HFFc6 (cell line): ENCODE measurements around the gene PLAAT3. TPM values are rescaled to one million over a fixed set of nuclear protein-coding genes. Genes with fewer than 3 reads are reported as not detected.

Experiments
- DNase-seq: peaks from one replicate; pipeline ENCODE4 v3.0.0-alpha.2; 2018
- H3K27ac Mint-ChIP-seq: 2 replicates; pipeline ENCODE4 v1.8.0; 2020; ENCODE audit warnings: mild to moderate bottlenecking, mixed read lengths
- H3K27me3 Mint-ChIP-seq: 2 replicates; pipeline ENCODE4 v1.8.0; 2021; ENCODE audit warnings: mild to moderate bottlenecking, moderate library complexity, mixed read lengths; ENCODE audit not compliant: insufficient read depth
- H3K36me3 Mint-ChIP-seq: 2 replicates; pipeline ENCODE4 v1.8.0; 2021; ENCODE audit warnings: low read depth, mixed read lengths
- H3K4me1 Mint-ChIP-seq: 2 replicates; pipeline ENCODE4 v1.8.0; 2020; ENCODE audit warnings: low read depth, mixed read lengths
- H3K4me3 Mint-ChIP-seq: 2 replicates; pipeline ENCODE4 v1.8.0; 2020; ENCODE audit warnings: mild to moderate bottlenecking, moderate library complexity, mixed read lengths
- H3K9me3 Mint-ChIP-seq: 2 replicates; pipeline ENCODE4 v1.8.0; 2020; ENCODE audit warnings: mild to moderate bottlenecking, mixed read lengths
- CTCF ChIP-seq: fragments of 200-600 bp; sonication (generic); IDR thresholded peaks from 2 replicates; pipeline ENCODE4 v1.5.0; 2021; ENCODE audit warnings: antibody characterized with exemption, mild to moderate bottlenecking
- long read RNA-seq: library from polyadenylated mRNA; unstranded; transcript quantifications from one replicate; pipeline ENCODE4 v2.0.0, GENCODE V29; 2019
- total RNA-seq, 6 experiments: library from RNA; stranded (reverse); fragmentation: NEBNext Ultra II Directional; extraction: Animal tissue kit (Norgen Biotek cat#: 25700); gene quantifications; 2 replicates in 1 of 6; 3 replicates in 5 of 6; pipeline ENCODE4 v1.2.3, GENCODE V29; 2021

PLAAT3 gene
- total RNA-seq, result 10 to 100 TPM in 1 of 6 experiments, 1 to 10 TPM in 5; 8.0 to 11.2 (median 8.6) TPM
- long read RNA-seq, transcript PLA2G16-201 (4 exons, 2,594 nt), result major isoform, 7 of 16 reads
- long read RNA-seq, transcript PLA2G16-203 (5 exons, 1,099 nt), result major isoform, 7 of 16 reads
- long read RNA-seq, partial matches to known transcripts, result 0 of 16 reads
- long read RNA-seq, other reads (novel, unspliced or antisense), result 2 of 16 reads

- Mint-ChIP-seq H3K27ac (peak within 1 kb of the TSS; percentile 26; the same call in 1 of the 2 replicates), H3K36me3 (no peaks in the 10 kb centered on the region), H3K4me3 (peak within 1 kb of the TSS; percentile 89), H3K4me1 (peaks cover 35% of the 10 kb centered on the region), H3K27me3 (peaks cover 2% of the 10 kb centered on the region), H3K9me3 (no peaks in the 10 kb centered on the region)
- no peak for DNase-seq
- no peak for TF ChIP-seq CTCF
Observed at GRCh38 chr11:63614136-63614671, at the start of gene PLAAT3. TSS of gene PLAAT3 (minus strand) at chr11:63614433. CDS start at chr11:63614014, 419 bp downstream.

- Mint-ChIP-seq H3K9me3 (no peaks in the 10 kb centered on the region), H3K27ac (peak overlapping the region; percentile 80), H3K36me3 (peaks cover 15% of the 10 kb centered on the region), H3K27me3 (0 out of 2 replicates have a peak, but pooled peaks cover 2% of the 10 kb centered on the region), H3K4me1 (peaks cover 69% of the 10 kb centered on the region), H3K4me3 (peak overlapping the region; percentile 58)
- no peak for TF ChIP-seq CTCF
- DNase-seq, result peak; percentile 76
Observed at GRCh38 chr11:63663809-63664208, 49.6 kb upstream of the PLAAT3 start.

- no peaks in the 10 kb centered on the region for H3K9me3 Mint-ChIP-seq
- no peak for TF ChIP-seq CTCF
- H3K27me3 Mint-ChIP-seq, result 0 out of 2 replicates have a peak, but pooled peaks cover 2% of the 10 kb centered on the region
- H3K36me3 Mint-ChIP-seq, result peaks cover 14% of the 10 kb centered on the region
- H3K4me1 Mint-ChIP-seq, result peaks cover 42% of the 10 kb centered on the region
- no peak overlapping the region for H3K4me3 Mint-ChIP-seq
- no peak overlapping the region for H3K27ac Mint-ChIP-seq
- DNase-seq, result no peak
Observed at GRCh38 chr11:63660972-63661371, 46.7 kb upstream of the PLAAT3 start.

- no peaks in the 10 kb centered on the region for H3K9me3 Mint-ChIP-seq
- TF ChIP-seq CTCF, result no peak
- peaks cover 28% of the 10 kb centered on the region for H3K36me3 Mint-ChIP-seq
- no peaks in the 10 kb centered on the region for H3K27me3 Mint-ChIP-seq
- no peaks in the 10 kb centered on the region for H3K4me1 Mint-ChIP-seq
- H3K4me3 Mint-ChIP-seq, result no peak overlapping the region
- no peak overlapping the region for H3K27ac Mint-ChIP-seq
- no peak for DNase-seq
Observed at GRCh38 chr11:63652671-63653070, 38.4 kb upstream of the PLAAT3 start.

GRCh38 chr11:63643205-63643604 lies 29.0 kb upstream of the PLAAT3 start:
- Mint-ChIP-seq H3K27ac (no peak overlapping the region), H3K9me3 (no peaks in the 10 kb centered on the region), H3K36me3 (peaks cover 28% of the 10 kb centered on the region; the same call in 1 of the 2 replicates), H3K4me1 (peaks cover 15% of the 10 kb centered on the region), H3K4me3 (no peak overlapping the region), H3K27me3 (peaks cover 2% of the 10 kb centered on the region)
- DNase-seq, result no peak
- no peak for TF ChIP-seq CTCF
